Caki2 (cell line): ENCODE results near the gene ARHGAP30. TPM values are rescaled to one million over a fixed set of nuclear protein-coding genes. Genes with fewer than 3 reads are reported as not detected.
"Not testable (repeated sequence)": the region's sequence is repeated elsewhere in the genome, so short reads cannot be mapped to it uniquely, and the experiment has no call there.

Experiments used
- DNase-seq: peaks from one replicate; pipeline ENCODE4 v3.0.0-alpha.2; 2015; ENCODE audit warnings: low read depth
- in situ Hi-C: cut with HindIII; loops from 2 replicates; pipeline ENCODE4 v1.10.0; 2016; ENCODE audit warnings: low sequenced_read_pairs, low pct_unique_long_range_greater_than_20kb, mixed read lengths
- total RNA-seq: library from RNA; depleted of rRNA; stranded (reverse); fragments of >200 nt; shearing (Covaris generic); gene quantifications from 2 replicates; pipeline ENCODE4 v1.2.3, GENCODE V29; 2014; ENCODE audit warnings: low replicate concordance

ARHGAP30 gene
- total RNA-seq, 1 experiment from 2014 or later, result not detected

DNA sequence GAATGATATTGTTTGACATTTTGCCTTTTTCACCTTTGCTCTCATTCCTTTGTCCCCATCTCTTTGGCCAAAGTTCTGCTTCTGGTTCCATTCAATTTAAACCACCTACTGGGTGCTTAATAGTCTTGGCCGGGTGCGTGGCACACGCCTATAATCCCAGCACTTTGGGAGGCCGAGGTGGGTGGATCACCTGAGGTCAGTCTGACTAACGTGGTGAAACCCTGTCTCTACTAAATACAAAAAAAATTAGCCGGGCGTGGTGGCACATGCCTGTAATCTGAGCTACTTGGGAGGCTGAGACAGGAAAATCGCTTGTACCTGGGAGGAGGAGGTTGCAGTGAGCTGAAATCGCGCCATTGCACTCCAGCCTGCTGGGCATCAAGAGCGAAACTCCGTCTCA is 47.3 kb downstream of the ARHGAP30 start:
- DNase-seq, in situ Hi-C loops: not testable (repeated sequence)

DNA sequence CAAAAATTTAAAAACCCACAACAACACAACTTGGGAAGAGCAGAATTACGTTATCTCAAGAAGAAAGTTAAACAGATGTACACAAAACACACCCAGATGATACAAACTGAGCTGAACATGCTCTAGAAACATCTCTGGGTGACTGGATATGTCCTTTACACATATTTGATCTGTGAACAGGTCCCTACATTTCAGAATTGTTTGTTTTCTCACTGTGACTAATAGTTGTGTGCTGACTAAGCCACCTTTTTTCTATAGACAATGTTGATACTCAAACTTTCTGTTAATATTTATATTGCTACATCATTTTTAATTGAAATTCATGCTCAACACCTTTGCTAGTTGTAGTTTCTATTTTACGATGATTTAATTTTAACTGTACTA is 47.7 kb downstream of the ARHGAP30 start:
- DNase-seq, result no peak
- in situ Hi-C loops, result no loop called here

DNA sequence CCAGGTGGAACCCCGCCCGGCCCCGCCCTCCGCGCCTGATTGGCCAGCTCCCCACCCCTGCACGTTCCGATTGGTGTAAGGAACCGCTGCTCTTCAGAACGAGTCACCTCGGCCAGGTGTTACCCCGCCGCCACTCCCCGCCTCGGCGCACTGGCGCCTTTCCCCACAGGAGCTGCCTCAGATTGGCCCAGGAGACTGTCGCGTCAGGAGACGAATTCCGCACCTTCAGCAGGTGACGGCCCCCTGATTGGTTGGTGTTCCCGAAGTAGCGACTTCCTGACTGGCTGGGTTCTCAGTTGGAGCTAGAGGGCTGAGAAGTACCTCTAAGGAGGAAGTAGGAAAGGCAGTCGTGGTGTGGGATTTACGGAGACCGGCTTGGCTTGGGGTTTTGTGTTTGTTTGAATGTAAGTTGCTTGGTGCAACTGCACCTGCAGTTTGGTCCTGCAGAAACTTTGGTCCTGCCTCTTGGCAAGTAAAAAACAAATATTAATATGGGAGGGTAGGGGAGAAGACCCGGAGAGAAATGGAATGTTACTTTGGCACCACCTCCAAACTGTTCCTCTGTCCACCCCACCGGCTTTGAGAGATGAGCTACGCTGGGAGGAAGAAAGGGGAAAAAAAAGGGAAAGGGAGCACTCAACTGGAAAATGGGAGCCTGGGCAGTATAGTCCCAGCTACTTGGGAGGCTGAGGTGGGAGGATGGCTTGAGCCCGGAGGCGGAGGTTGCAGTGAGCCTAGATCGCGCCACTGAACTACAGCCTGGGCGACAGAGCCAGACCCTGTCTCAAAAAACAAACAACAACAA is 48.3 kb downstream of the ARHGAP30 start:
- DNase-seq, result peak; percentile 75
- in situ Hi-C loops, result no loop called here

DNA sequence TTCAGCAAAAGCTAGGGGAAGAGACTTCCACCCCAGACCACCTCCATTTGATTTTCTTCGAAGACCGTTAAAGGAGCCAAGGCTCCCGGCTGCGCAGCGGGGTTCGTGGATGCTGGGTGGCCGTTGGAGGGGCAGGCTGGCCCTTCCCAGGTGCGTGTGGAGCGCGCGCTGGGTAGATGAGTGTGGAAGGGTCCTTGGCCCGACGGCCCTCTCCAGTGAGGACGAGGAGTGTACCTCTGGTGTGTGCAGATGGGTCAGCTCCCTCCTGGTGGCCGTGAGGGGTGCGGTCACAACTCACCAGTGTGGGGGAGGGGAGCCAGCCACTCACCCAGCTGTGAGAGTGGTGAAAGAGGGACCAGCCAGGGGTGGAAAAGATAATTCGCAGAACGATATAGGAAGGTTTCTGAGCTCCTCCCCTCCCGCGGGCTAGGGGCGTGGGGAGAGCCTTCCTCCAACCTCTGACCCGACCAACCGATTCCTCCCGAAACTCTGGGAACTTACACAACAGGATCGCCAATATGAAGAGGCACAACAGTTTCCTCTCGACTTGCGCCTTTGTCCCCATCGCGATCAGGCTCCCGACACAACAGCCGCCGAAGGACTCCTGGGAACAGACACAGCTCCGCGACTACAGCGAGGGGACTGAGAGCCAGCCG is 49.1 kb downstream of the ARHGAP30 start, which contains the start of gene F11R:
F11R (minus strand) TSS at position 644 of the 656 bp plus-strand sequence; CDS start at position 565, 79 bp downstream.
- DNase-seq, result no peak
- in situ Hi-C loops, result no loop called here

DNA sequence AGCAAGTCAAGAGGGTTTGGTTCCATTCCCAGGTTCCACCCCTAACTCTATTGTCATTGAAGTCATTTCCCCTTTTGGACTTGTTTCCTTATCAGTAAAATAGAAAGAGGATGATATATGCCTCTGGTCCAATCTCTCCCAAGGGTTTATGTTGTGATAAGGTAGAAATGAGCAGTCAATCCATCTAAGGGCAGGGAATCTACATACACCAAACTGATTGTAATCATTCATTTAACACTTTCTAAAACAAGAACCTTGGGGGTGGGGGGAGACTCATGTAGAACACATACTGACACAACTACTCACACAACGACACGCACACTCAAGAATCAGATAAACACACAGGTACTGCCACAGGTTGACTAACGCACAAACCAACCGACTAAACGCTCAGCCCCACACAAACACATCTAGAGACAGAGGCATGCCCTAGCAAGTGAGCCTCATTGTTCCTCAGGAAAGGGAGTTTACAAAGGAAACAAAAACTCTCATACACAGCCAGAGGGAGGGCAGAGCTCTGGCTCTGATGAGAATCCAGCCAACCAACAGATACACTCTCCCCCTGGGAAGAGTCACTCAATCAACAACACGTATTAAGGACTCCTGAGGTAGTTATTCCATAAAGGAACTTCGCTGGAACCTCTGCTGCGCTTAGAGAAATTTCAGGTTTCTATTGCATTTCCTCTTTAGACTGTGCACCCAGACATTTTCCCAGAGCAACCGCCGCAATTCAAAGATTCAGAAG is 49.8 kb downstream of the ARHGAP30 start:
- no peak for DNase-seq
- in situ Hi-C loops, result no loop called here

DNA sequence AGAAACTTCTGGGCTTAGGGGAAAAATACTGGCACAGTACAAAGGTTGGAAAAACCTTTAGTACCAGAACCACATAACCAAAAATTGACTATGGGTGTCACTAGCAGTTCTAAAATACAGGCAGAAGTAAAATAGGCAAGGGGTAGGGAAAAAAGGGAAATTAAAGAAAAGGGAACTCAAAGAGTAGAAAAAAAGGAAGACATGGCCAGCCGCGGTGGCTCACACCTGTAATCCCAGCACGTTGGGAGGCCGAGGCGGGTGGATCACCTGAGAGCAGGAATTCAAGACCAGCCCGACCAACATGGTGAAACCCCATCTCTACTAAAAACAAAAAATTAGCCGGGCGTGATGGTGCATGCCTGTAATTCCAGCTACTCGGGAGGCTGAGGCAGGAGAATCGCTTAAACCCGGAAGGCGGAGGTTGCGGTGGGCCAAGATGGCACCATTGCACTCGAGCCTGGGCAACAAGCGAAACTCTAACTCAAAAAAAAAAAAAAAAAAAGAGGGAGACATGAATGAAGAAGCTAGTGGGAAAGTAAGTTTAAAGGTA is 50.5 kb downstream of the ARHGAP30 start:
- in situ Hi-C loops, DNase-seq: not testable (repeated sequence)

DNA sequence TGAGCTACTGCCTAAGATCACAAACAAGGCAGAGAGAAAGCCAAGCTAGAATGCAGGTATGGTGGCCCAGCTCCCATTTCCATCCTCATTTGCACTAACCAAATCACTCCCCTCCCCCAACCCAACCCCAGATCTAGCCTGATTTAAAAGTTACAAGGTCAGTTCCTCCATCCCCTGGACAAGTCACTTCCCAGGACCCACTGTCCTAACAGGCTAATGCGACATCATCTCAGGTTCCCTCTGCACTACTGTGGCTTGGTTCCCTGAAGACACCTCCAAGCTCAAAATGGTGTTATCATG is 51.1 kb downstream of the ARHGAP30 start:
- no peak for DNase-seq
- in situ Hi-C loops, result no loop called here

DNA sequence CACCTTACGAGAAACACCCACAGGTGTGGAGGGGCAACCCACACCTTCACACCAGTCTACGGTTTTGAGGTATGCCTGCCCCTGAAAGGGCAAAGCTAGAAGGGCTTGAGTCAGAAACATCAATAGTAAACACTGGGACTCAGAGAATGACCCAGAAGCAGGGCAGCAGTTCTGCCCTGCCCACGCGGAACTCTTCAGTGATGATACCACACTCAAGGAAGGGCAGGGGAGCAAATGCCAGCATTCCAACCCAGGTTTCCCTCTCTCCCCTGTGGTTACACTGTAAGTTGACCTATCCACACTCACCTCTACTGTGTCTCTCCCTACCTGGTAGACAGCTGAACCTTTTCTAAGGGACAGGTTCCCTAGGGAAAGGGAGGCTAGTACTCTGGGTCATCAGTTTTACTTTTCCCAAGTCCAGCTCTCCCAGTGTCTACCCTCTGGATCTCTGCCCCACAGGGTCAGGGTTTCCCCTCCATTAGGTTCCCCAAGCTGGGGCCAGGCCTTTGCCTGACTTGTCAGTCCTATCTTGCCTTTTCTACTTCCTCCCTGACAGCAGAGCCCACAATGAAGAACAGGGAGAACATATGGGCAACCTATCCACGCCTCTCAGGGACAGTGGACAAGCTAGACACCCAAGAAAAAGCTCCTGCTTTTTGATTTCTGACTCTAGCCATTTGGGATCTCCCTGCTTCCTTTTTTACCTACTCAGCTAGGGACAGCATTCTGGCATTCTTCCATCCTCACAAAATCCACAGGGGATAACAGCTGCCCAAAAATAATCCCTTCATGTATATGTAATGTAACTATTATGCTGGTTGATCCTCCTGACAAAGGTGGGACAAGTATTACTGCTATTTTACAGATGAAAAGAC is 51.7 kb downstream of the ARHGAP30 start:
- no peak for DNase-seq
- in situ Hi-C loops, result no loop called here

DNA sequence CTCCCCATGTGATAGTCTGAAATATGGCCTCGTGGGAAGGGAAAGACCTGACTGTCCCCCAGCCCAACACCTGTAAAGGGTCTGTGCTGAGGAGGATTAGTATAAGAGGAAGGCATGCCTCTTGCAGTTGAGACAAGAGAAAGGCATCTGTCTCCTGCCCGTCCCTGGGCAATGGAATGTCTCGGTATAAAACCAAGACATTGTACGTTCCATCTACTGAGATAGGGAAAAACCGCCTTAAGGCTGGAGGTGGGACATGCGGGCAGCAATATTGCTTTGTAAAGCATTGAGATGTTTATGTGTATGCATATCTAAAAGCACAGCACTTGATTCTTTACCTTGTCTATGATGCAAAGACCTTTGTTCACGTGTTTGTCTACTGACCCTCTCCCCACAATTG is 52.5 kb downstream of the ARHGAP30 start:
- DNase-seq, in situ Hi-C loops: not testable (repeated sequence)

DNA sequence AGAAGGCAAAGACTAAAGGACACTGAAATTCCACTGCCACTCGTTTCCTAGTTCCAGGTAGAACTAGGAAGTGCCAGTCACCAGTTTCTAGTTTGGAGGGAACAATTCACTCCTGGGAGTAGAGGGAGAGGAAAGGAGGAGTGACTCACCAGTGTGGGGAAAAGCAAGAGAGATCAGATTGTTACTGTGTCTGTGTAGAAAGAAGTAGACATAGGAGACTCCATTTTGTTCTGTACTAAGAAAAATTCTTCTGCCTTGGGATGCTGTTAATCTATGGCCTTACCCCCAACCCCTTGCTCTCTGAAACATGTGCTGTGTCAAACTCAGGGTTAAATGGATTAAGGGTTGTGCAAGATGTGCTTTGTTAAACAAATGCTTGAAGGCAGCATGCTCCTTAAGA is 53.0 kb downstream of the ARHGAP30 start:
- DNase-seq, in situ Hi-C loops: not testable (repeated sequence)

DNA sequence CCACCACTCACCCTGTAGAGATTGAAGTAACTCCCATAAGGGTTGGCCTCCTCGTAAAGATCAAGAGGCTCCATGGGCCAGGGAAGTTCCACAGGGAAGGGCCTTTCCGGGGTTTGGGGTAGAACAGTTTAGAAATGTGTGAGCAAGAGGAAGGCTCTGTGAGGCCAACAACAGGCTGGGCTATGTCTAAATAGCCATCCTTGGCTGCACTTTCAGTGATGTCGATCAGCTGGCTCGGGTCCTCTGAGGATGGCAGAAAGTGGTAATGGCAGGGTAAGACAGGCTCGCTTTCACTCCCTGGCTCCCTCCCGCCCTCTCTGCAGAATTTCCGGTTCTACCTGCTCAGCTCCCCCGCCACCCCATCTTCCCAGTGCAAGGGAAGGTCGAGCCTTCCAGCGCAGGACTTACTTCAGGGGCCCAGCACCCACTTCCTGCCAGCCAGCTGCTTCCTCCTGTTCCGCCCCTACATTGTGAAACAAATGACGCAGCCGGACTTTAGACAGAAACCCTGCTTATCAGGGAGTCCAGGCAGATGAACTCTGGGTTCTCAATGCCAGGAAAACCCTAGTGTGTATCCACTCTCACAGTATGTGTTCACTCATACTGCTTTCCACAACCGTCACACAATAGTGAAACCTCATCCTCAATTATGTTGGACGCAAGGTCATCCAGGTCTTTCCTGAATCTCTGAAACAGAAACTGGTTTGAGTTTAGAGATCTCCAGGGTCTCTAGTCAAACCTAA is 56.0 kb downstream of the ARHGAP30 start:
- DNase-seq, result no peak
- in situ Hi-C loops, result no loop called here

DNA sequence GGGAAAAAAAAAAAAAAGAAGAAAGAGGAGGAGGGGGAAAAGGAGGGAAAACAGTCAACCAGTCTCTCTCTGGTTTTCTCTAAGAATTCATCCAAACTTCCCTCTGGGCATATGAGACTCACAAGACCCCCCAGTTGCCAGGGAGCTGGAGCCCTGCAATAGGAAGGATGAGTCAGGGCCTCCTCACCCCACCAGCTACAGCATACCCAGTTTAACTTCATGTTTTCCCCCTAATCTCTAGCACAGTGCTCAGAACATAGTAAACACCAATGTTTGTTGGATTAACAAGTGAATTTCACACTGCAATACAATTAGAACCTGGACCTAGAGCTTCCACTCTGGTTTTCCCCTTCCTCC is 56.6 kb downstream of the ARHGAP30 start:
- in situ Hi-C loops, result no loop called here
- DNase-seq, result no peak

DNA sequence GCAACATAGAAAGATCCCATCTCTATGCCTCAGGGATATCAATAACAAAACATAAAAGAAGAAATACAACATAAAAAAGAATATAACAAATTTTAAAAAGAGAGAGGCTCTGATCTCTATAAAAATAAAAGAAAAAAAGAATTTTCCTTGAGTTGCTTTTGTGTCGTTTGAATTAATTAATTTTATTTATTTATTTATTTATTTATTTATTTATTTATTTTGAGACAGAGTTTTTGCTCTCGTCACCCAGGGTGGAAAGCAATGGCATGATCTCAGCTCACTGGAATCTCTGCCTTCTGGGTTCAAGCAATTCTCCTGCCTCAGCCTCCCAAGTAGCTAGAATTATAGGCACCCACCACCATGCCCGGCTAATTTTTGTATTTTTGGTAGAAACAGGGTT is 57.3 kb downstream of the ARHGAP30 start:
- in situ Hi-C loops, result no loop called here
- no peak for DNase-seq

DNA sequence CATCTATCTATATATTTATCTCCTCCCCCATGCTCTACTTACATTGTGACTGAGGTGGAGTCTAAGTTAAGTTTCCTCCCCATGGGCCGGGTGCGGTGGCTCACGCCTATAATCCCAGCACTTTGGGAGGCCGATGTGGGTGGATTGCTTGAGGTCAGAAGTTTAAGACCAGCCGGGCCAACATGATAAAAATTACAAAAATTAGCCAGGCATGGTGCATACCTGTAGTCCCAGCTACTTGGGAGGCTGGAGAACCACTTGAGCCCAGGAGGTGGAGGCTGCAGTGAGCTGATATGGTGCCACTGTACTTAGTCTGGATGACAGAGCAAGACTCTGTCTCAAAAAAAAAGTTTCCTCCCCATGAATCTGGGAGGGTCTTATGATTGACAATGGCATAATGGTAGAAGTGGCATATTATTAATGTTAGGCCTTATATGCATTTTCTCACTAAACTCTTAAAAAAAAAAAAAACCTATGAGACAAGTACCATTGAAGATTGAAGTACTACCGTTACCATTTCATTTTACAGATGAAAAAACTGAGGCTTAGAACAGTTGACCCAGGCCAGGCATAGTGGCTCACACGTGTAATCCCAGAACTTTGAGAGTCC is 60.0 kb downstream of the ARHGAP30 start:
- in situ Hi-C loops, result no loop called here
- DNase-seq, result no peak

DNA sequence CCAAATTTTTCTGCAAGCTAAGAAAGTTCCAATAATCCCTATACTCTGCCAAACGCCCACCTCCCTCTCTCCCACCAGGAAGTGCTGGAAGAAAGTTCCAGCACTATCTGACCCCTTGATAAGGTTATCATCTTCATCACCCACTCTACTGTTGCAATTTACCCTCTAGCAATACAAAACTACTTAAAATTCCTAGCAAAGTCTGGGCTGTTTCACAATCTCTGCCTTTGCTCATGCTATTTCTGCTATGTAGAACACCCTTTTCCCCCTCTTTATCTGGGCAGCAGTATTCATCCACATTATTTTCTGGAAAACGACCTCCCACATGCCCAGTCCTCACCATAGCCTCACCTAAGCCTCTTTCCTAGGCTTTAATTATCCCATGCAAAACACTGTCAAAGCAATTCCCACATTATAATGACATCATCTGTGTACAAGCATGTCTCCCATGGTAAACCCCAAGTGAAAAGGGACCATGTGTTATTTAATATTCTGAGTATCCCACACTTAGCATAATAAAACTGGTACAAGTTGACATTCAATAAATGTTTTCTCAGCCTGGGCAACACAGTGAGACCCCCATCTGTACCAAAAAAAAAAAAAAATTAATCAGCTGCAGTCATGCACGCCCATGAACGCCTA is 60.7 kb downstream of the ARHGAP30 start:
- in situ Hi-C loops, result no loop called here
- no peak for DNase-seq

DNA sequence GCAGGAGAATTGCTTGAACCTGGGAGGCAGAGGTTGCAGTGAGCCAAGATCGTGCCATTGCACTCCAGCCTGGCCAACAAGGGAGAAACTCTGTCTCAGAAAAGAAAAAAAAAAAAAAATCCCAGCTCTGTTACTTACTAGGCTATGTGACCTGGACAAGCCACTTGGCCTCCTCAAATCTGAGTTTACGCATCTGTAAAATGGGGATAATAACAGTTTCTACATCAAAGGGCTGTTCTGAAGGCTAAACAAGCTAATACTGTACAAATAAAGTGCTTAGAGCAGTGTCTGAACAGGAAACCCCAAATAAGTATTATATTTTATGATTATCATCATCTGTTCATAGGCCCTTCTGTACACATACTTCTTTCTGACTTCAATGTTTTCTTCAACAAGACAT is 62.3 kb downstream of the ARHGAP30 start:
- in situ Hi-C loops, result no loop called here
- no peak for DNase-seq

DNA sequence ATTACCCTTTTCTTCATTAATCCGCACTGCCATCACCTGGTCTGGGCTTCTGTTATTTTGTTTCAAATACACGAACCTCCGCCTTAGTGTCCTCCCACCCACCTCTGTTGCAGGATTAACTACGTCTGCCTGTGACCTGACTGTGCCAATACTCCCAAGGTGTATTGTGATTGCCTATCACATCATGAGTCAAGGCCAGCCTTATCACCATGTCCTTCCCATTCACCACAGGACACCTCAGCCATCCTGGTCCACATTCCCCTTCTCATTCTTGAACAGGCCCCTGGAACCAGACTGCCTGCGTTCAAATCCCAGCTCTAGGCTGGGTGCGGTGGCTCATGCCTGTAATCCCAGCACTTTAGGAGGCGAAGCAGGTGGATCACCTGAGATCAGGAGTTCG is 63.1 kb downstream of the ARHGAP30 start:
- in situ Hi-C loops, result no loop called here
- DNase-seq, result no peak
